ENCODE data around the gene STK32B. TPM values are rescaled to one million over a fixed set of nuclear protein-coding genes. Genes with fewer than 3 reads are reported as not detected.

Gene STK32B
- total and polyA plus RNA-seq, 2 of the 4 experiments (the other 2 are of a cell fraction), result 5.5 to 6.3 TPM

DNA sequence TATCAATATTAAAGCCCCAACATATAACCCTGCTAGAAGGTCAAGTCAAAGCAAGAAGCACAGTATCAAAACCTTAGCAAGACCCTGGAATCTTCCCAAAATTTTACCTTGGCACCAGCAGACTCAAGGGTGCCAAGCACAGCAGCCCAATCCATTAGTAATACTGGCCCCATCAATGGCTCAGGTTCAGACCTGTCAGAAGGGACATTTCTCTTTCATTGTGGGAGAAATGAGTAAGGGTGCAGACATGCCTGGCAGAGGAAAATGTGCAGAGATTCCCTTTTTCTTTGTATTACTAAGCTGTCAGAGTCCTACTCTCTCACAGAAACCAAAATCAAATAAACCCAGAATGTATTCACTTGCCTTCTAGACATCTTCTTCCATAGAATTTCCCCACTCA lies 453.2 kb downstream of the STK32B start:
- TF ChIP-seq FOS (IDR thresholded peaks at IDR 0.05; ENCODE audit: low read depth, low read length), result no peak
- no peak for TF ChIP-seq RFX5 (IDR thresholded peaks at IDR 0.05; ENCODE audit: low read depth, low read length)
- TF ChIP-seq, protein P1, sequence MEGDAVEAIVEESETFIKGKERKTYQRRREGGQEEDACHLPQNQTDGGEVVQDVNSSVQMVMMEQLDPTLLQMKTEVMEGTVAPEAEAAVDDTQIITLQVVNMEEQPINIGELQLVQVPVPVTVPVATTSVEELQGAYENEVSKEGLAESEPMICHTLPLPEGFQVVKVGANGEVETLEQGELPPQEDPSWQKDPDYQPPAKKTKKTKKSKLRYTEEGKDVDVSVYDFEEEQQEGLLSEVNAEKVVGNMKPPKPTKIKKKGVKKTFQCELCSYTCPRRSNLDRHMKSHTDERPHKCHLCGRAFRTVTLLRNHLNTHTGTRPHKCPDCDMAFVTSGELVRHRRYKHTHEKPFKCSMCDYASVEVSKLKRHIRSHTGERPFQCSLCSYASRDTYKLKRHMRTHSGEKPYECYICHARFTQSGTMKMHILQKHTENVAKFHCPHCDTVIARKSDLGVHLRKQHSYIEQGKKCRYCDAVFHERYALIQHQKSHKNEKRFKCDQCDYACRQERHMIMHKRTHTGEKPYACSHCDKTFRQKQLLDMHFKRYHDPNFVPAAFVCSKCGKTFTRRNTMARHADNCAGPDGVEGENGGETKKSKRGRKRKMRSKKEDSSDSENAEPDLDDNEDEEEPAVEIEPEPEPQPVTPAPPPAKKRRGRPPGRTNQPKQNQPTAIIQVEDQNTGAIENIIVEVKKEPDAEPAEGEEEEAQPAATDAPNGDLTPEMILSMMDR (conservative IDR thresholded peaks at IDR 0.05; ENCODE audit: low read depth, low read length), result no peak
- TF ChIP-seq ELK1 (IDR thresholded peaks at IDR 0.05; ENCODE audit: borderline replicate concordance, low read depth, low read length), result no peak
- no peak for TF ChIP-seq MAZ (IDR thresholded peaks at IDR 0.05; ENCODE audit: borderline replicate concordance, low read depth, low read length)
- TF ChIP-seq MXI1 (IDR thresholded peaks at IDR 0.05; ENCODE audit: borderline replicate concordance, low read depth, low read length), result no peak
- no peak for TF ChIP-seq NFE2L2 (IDR thresholded peaks at IDR 0.05; ENCODE audit: low read depth, low read length)
- Histone ChIP-seq H4K5ac (ENCODE audit: low read depth, low read length) (no peak overlapping the region), H3K23ac (ENCODE audit: low read depth, low read length) (no peak overlapping the region), H3K4ac (ENCODE audit: low read depth, low read length) (no peak overlapping the region), H3K56ac (ENCODE audit: extremely low read depth, insufficient read depth, low read length) (no peak overlapping the region), H3K9me3 (ENCODE audit: control insufficient read depth, insufficient read depth, low read length) (no peaks in the 10 kb centered on the region), H4K20me1 (ENCODE audit: insufficient read depth, low read length) (no peaks in the 10 kb centered on the region), H4K8ac (ENCODE audit: low read depth in 2 of 2, low read length in 2 of 2) (no peak overlapping the region), H3K9ac (ENCODE audit: low read depth, low read length) (no peak overlapping the region), H2BK5ac (ENCODE audit: low read depth, low read length, poor library complexity, severe bottlenecking) (no peak overlapping the region), H3K4me2 (ENCODE audit: low read depth, low read length) (no peak overlapping the region), H3K4me3 (ENCODE audit: insufficient read depth, low read depth, low read length) (no peak overlapping the region), H3K4me1 (ENCODE audit: control insufficient read depth, insufficient read depth, low read length) (peaks cover 7% of the 10 kb centered on the region), H4K91ac (ENCODE audit: insufficient read depth, low read depth, low read length) (no peak overlapping the region), H3K14ac (replicated peaks; ENCODE audit: low read depth, low read length) (no peak overlapping the region), H2AK9ac (replicated peaks; ENCODE audit: low read depth, low read length, poor library complexity) (no peak overlapping the region), H3K9me1 (ENCODE audit: insufficient read depth, low read length) (peaks cover 9% of the 10 kb centered on the region; the same call in 1 of the 2 replicates), H2BK120ac (ENCODE audit: low read depth, low read length) (no peak overlapping the region), H2AK5ac (ENCODE audit: low read depth, low read length) (no peak overlapping the region), H3K27ac (ENCODE audit: insufficient read depth, low read length) (no peak overlapping the region), H2AFZ (replicated peaks; ENCODE audit: low read length, poor library complexity) (no peak overlapping the region), H3K27me3 (ENCODE audit: control insufficient read depth, insufficient read depth, low read length) (no peaks in the 10 kb centered on the region), H2BK20ac (ENCODE audit: low read depth, low read length) (no peak overlapping the region), H3K36me3 (ENCODE audit: control insufficient read depth, insufficient read depth, low read length) (peaks cover 4% of the 10 kb centered on the region), H2BK15ac (ENCODE audit: low read depth, low read length) (no peak overlapping the region), H3K18ac (ENCODE audit: low read depth, low read length) (no peak overlapping the region), H3K79me1 (ENCODE audit: low read depth in 1 of 2, low read length in 2 of 2) (no peaks in the 10 kb centered on the region)
- in situ Hi-C loops (cut with MboI; ENCODE audit: low sequenced_read_pairs) (no loop called here), intact Hi-C loops (cut with micrococcal nuclease) (no loop called here), dilution Hi-C loops (cut with HindIII; ENCODE audit: low sequenced_read_pairs, unreplicated experiment) (no loop called here)
- DNase-seq (peak; percentile 24), ATAC-seq (ENCODE audit: low read depth) (no peak)
- ChIA-PET POLR2A (ENCODE audit: unreplicated experiment) (no interaction called here), CTCF (no interaction called here)
- no TSS peak for BruUV-seq (replicated peaks)
